ENCODE data around the gene KNCN. TPM values are rescaled to one million over a fixed set of nuclear protein-coding genes. Genes with fewer than 3 reads are reported as not detected.

KNCN gene
- total and polyA plus RNA-seq, 3 donors from 2014 or later: 0.43 to 4.0 (median 0.47) TPM

DNA sequence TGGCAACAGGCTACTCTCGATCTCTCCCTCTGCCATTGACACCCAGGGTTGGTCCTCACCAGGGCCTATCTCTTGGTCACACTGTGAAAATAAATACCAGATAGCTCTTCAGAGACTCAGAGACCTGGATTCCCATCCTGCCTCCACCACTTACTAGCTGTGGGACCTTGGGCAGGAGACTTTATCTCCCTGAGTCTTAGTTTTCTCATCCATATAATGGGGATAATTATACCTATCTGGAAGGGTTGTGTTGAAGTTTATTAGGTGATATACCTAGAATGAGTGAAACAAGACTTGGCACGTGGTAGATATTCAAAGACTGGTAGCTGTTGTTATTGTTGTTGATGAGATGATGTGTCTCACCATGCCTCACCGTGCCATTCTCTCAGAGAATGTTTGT lies 54.4 kb downstream of the KNCN start:
- intact Hi-C loops (cut with DNase I; ENCODE audit: low total_unique reads): no loop called here
- no peak overlapping the region for H3K27ac ChIP-seq
- H3K4me1 ChIP-seq: no peaks in the 10 kb centered on the region
- no peaks in the 10 kb centered on the region for H3K36me3 ChIP-seq (ENCODE audit: low read depth, missing control alignments)
- 83 to 94% methylated on average over 3 of the region's 3 CpGs for WGBS, 2 donors
- no peak overlapping the region for H3K4me3 ChIP-seq
- TF ChIP-seq, protein P1, sequence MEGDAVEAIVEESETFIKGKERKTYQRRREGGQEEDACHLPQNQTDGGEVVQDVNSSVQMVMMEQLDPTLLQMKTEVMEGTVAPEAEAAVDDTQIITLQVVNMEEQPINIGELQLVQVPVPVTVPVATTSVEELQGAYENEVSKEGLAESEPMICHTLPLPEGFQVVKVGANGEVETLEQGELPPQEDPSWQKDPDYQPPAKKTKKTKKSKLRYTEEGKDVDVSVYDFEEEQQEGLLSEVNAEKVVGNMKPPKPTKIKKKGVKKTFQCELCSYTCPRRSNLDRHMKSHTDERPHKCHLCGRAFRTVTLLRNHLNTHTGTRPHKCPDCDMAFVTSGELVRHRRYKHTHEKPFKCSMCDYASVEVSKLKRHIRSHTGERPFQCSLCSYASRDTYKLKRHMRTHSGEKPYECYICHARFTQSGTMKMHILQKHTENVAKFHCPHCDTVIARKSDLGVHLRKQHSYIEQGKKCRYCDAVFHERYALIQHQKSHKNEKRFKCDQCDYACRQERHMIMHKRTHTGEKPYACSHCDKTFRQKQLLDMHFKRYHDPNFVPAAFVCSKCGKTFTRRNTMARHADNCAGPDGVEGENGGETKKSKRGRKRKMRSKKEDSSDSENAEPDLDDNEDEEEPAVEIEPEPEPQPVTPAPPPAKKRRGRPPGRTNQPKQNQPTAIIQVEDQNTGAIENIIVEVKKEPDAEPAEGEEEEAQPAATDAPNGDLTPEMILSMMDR (IDR thresholded peaks at IDR 0.05): no peak
- TF ChIP-seq POLR2A (IDR thresholded peaks at IDR 0.05): no peak
- H3K27me3 ChIP-seq: no peaks in the 10 kb centered on the region
- no peak for DNase-seq
- no peaks in the 10 kb centered on the region for H3K9me3 ChIP-seq

DNA sequence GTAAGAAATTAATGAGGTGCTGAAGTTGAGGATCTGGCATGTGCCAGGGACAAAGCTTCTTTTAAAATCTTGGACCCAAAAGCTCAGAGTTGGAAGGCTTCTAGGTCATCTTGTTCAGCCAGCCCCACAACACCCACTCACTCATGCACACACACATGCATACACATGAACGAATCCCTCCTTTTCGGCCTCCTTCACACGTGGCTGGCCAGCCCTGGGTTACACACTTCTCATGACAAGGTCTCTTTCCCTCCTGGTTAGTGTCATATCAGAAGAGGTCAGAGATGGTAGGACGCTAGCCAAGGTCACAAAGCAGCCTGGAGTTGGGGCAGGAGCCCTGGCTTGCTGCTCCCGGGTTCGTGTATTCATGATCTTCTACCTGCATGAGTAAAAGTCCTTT lies 54.9 kb downstream of the KNCN start:
- Histone ChIP-seq H3K9me3 (no peaks in the 10 kb centered on the region), H3K4me3 (no peak overlapping the region), H3K4me1 (no peaks in the 10 kb centered on the region), H3K27ac (no peak overlapping the region), H3K36me3 (ENCODE audit: low read depth, missing control alignments) (no peaks in the 10 kb centered on the region), H3K27me3 (no peaks in the 10 kb centered on the region)
- no peak for DNase-seq
- TF ChIP-seq, protein P1 (IDR thresholded peaks at IDR 0.05): no peak
- TF ChIP-seq POLR2A (IDR thresholded peaks at IDR 0.05): no peak
- intact Hi-C loops (cut with DNase I; ENCODE audit: low total_unique reads): no loop called here
- 68 to 72% methylated on average over 6 of the region's 6 CpGs for WGBS, 2 donors

DNA sequence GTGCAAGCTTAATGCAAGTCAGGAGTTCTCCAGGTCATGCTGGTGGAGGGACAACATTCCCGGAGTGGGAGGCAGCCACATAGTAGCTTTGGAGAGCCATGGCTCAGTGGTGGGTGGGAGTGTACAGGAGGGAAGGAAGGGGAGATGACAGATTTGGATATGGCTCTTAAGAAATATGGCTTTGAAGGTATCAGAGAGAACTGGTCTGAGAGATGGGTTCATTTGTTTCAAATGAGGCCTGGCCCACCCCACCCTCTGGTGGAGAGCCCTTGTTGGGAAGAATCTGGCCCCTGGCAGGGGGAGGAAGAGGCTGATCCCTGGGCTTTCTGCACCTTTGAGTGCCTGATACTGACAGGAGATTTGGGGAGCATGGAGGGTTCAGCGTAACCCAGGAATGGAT lies 55.7 kb downstream of the KNCN start:
- no peaks in the 10 kb centered on the region for H3K27me3 ChIP-seq
- intact Hi-C loops (cut with DNase I; ENCODE audit: low total_unique reads): no loop called here
- WGBS, 2 donors: 86 to 88% methylated on average over 2 of the region's 2 CpGs

More for the DNA sequence above, 55.7 kb downstream of the KNCN start:
- TF ChIP-seq POLR2A (IDR thresholded peaks at IDR 0.05): no peak
- TF ChIP-seq, protein P1 (IDR thresholded peaks at IDR 0.05): no peak
- H3K9me3 ChIP-seq: no peaks in the 10 kb centered on the region
- no peaks in the 10 kb centered on the region for H3K4me1 ChIP-seq
- no peak for DNase-seq
- H3K36me3 ChIP-seq (ENCODE audit: low read depth, missing control alignments): no peaks in the 10 kb centered on the region
- H3K27ac ChIP-seq: no peak overlapping the region
- H3K4me3 ChIP-seq: no peak overlapping the region

Other genes starting within 250 kb of the KNCN start
- gene LRRC41, start 248.0 kb downstream of the KNCN start, total RNA-seq: 100 to 1,000 TPM; 123 to 136 TPM
- gene LRRC41, start 248.0 kb downstream of the KNCN start, polyA plus RNA-seq (ENCODE audit: insufficient read depth, low read depth, low replicate concordance): 86.4 TPM
- 100 to 1,000 TPM; 183 to 259 TPM for gene UQCRH, start 247.9 kb downstream of the KNCN start, total RNA-seq
- 165 TPM for gene UQCRH, start 247.9 kb downstream of the KNCN start, polyA plus RNA-seq (ENCODE audit: insufficient read depth, low read depth, low replicate concordance)
- gene NSUN4, start 210.8 kb downstream of the KNCN start, total RNA-seq: 100 to 1,000 TPM in 1 of 2 donors, 10 to 100 TPM in 1; 47.4 to 130 TPM
- gene NSUN4, start 210.8 kb downstream of the KNCN start, polyA plus RNA-seq (ENCODE audit: insufficient read depth, low read depth, low replicate concordance): 94.3 TPM
- 10 to 100 TPM; 55.8 to 72.0 TPM for gene FAAH, start 157.3 kb downstream of the KNCN start, total RNA-seq
- 113 TPM for gene FAAH, start 157.3 kb downstream of the KNCN start, polyA plus RNA-seq (ENCODE audit: insufficient read depth, low read depth, low replicate concordance)
- gene DMBX1, start 61.8 kb downstream of the KNCN start, total RNA-seq: 1 to 10 TPM; 1.7 to 2.0 TPM
- gene DMBX1, start 61.8 kb downstream of the KNCN start, polyA plus RNA-seq (ENCODE audit: insufficient read depth, low read depth, low replicate concordance): 1.1 TPM
- gene MKNK1, start 52.6 kb upstream of the KNCN start, total RNA-seq: 10 to 100 TPM; 54.6 to 55.7 TPM
- gene MKNK1, start 52.6 kb upstream of the KNCN start, polyA plus RNA-seq (ENCODE audit: insufficient read depth, low read depth, low replicate concordance): 30.7 TPM
- gene MOB3C, start 65.2 kb upstream of the KNCN start, total RNA-seq: 10 to 100 TPM in 1 of 2 donors, 1 to 10 TPM in 1; 8.3 to 16.0 TPM
- gene MOB3C, start 65.2 kb upstream of the KNCN start, polyA plus RNA-seq (ENCODE audit: insufficient read depth, low read depth, low replicate concordance): 13.2 TPM
- 10 to 100 TPM; 76.7 to 98.9 TPM for gene ATPAF1, start 116.7 kb upstream of the KNCN start, total RNA-seq
- gene ATPAF1, start 116.7 kb upstream of the KNCN start, polyA plus RNA-seq (ENCODE audit: insufficient read depth, low read depth, low replicate concordance): 85.9 TPM
- gene TEX38, start 120.2 kb upstream of the KNCN start, total RNA-seq: 100 to 1,000 TPM; 150 to 362 TPM
- gene TEX38, start 120.2 kb upstream of the KNCN start, polyA plus RNA-seq (ENCODE audit: insufficient read depth, low read depth, low replicate concordance): 432 TPM
- gene EFCAB14, start 167.5 kb upstream of the KNCN start, total RNA-seq: 10 to 100 TPM; 76.6 to 77.8 TPM
- gene EFCAB14, start 167.5 kb upstream of the KNCN start, polyA plus RNA-seq (ENCODE audit: insufficient read depth, low read depth, low replicate concordance): 94.0 TPM
- 1 to 10 TPM; 4.3 to 6.1 TPM for gene CYP4B1, start 247.4 kb upstream of the KNCN start, total RNA-seq
- 2.1 TPM for gene CYP4B1, start 247.4 kb upstream of the KNCN start, polyA plus RNA-seq (ENCODE audit: insufficient read depth, low read depth, low replicate concordance)

All from testis (tissue), 3 donors.